Glomerular visceral epithelial cell (primary cell): ENCODE data around the gene CELA2B.
"Not testable (repeated sequence)": the region's sequence is repeated elsewhere in the genome, so short reads cannot be mapped to it uniquely, and the experiment has no call there.

Experiments used
- DNase-seq: peaks from one replicate; pipeline ENCODE4 v3.0.0-alpha.2; 2016; ENCODE audit errors: extremely low spot score

The CELA2B gene

DNA sequence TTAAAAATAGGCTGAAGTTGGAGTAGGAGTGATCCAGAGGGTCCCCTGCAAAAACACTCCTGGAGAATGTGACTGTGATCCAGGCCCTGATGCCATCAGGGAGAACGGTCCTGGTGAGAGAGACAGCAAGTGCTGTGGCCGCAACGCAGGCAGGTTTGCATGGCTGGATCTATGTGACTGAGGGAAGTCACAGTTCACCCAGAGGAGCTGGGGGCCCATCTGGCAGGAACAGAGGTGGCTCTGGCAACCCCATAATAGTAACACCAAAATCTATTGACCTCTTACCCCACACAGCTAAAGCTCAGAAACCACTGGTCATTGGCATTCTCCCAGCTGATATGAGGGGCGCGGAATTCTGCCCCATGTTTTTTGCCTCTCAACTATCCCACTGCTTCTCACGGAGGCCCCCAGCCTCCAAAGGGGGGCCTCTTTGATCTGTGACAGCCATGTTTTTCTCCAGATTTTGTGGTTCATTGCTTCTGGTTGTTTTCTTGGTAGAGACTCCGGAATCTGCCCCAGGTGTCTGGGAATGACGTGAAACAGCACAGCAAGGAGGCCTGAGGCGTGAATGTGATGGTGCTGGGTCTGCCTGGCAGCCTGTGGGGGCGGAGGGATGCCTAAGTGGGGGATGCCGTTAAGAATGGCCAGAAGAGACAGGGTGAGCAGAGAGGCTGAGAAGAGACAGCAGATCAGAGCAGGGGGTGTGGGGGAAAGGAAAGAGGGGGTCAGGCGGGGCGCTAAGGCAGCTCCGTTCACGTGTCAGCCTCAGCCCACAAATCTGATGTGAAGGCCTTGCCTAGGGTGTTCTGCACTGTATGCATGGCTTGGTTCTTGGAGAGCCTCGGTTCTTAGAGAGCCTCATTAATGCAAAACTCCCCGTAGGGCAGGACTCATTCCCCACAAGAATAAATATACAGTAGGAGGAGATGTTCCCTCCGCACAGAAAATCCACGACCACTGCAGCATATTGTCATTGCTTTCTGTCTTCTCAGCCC, 24.6 kb downstream of the CELA2B start:
- no peak for DNase-seq

DNA sequence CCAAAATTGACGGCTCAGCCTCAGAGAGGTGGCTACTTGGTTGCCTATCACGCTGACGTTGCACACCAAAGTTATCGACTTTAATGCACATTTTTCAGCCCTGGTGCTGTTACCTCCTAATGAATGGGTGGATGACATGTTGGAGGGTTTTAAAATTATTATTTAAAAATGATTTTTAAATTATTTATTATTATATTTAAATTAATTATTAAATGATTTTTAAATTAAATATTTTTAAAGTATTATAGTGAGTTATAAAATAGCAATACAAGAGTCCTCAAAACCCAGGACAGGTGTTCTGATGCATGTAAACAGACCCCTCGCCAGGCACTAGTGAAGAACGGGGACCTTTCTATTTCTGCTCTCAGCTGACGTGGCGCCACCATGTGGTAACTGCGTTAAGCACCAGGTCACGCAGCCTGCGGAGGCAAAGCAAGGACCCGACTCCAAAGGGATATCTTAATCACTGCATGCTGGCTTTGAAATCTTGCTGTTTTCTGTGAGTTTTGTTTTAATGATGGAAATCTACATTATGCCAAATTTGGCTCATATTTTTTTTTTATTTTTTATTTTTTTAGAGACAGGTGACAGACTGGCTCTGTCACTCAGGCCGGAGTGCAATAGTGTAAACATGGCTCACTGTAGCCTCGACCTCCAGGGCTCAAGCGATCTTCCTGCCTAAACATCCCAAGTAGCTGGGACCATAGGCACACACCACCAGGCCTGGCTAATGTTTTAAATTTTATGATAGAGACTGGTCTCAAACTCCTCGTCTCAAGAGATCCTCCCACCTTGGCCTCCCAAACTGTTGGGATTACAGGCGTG, 25.5 kb downstream of the CELA2B start:
- DNase-seq, result peak; percentile 34

DNA sequence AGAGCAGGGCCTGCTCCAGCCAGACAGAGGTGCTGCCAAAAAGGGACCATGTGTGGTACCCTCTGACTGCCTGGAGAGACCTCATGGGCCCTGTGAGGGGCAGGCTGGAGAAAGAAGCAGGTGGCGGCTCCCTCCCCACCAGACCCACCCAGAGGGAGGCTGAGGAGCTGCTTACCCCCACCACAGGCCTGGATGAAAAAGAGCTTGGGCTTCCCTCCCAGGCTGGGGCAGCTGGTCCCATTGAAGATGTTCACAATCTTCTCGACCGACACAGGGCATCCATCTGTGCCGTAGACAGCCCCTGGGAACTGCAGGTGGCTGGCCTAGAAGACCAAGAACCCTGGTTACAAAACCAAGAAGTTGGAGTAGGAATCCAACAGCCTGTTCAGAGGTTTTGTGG, 28.5 kb downstream of the CELA2B start:
- DNase-seq, result no peak

DNA sequence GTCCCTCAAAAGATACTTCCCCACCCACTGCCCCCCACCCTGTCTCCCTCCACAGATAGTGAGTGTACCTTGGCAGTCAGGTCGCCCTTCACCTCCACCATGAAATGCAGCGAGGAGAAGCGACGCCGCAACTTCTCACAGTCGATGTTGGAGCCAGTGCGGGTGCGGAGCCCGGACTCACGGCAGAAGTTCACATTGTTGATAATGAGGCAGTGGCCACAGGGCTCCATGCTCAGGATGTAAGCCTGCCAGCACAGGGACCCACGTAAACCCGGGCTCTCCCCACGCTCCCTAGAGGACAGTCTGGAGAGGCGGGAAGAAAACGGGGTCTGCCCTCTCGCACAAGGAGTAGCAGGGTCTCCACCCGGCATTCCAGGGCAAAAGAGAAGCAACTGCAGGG, 30.9 kb downstream of the CELA2B start:
- no peak for DNase-seq

GRCh38 chr1:15507278-15507677, 31.4 kb downstream of the CELA2B start:
- DNase-seq, result no peak

- no peak for DNase-seq
Observed at GRCh38 chr1:15508700-15509487, 33.0 kb downstream of the CELA2B start.

DNA sequence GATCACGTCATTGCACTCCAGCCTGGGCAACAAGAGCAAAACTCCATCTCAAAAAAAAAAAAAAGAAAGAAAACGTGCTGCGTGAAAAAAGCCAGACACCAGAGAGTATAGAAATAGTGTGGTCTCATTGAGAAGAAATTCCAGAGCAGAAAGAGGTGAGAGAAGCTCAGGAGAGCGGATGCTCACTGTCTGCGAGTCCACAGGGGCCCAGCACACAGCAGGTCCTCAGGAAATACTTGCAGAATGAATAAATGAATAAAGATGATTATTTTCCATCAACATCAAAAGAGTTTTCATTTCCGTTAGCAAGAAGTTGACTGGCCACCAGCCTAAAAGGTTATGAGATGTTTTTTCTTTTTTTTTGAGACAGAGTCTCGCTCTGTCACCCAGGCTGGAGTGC, 33.7 kb downstream of the CELA2B start:
- DNase-seq, result no peak

- DNase-seq, result no peak
Observed at GRCh38 chr1:15510611-15511405, 34.9 kb downstream of the CELA2B start.

GRCh38 chr1:15513192-15513591, 37.3 kb downstream of the CELA2B start:
- no peak for DNase-seq

- DNase-seq, result no peak
Observed at GRCh38 chr1:15513919-15514318, 38.0 kb downstream of the CELA2B start.

DNA sequence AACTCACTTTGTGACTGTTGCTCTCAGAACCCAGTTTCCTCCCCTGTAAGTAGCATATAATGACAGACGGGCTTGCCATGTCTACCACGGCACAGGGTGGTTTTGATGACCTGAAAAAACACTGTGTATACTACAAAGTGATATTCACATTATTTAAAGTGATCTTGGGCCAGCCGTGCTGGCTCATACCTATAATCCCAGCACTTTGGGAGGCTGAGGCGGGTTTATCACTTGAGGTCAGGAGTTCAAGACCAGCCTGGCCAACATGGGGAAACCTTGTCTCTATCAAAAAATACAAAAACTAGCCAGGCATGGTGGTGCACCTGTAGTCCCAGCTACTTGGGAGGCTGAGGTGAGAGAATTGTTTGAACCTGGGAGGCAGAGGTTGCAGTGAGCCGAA, 38.7 kb downstream of the CELA2B start:
- DNase-seq, result not testable (repeated sequence)

- no peak for DNase-seq
Observed at GRCh38 chr1:15515022-15515663, 39.2 kb downstream of the CELA2B start.

DNA sequence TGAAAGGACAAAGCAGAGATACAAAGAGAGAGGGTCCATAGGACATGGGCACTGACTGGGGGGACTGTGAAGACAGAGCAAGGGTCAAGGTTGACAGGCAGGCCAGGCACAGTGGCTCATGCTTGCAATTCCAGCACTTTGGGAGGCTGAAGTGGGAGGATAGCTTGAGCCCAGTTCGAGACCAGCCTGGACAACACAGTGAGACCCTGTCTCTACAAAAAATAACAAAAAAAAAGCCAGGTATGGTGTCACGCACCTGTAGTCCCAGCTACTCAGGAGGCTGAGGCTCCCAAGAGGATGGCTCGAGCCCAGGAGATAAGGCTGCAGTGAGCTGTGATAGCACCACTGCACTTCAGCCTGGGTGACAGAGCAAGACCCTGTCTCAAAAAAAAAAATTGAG, 43.7 kb downstream of the CELA2B start:
- DNase-seq, result no peak

DNA sequence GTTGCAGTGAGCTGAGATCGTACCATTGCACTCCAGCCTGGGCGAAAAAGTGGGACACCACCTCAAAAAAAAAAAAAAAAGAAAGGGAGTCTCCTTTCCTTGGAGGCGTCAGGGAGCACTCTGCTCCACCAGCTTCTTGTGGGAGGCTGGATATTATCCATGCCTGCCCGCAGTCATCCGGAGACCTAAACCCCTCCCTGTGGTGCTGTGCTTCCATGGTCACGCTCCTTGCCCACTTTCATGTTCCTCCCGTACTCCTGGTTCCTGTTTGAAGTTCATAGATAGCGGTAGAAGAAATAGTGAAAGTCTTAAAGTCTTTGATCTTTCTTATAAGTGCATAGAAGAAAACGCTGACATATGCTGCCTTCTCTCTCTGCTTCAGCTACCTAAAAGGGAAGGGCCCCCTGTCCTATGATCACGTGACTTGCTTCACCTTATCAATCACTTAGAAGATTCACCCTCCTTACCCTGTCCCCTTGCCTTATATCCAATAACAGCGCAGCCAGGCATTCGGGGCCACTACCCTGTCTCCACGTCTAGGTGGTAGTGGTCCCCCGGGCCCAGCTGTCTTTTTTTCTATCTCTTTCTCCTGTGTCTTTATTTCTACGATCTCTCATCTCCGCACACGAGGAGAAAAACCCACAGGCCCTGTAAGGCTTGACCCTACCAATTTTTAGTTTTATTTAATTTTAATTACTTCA, 45.5 kb downstream of the CELA2B start:
- DNase-seq, result not testable (repeated sequence)

DNA sequence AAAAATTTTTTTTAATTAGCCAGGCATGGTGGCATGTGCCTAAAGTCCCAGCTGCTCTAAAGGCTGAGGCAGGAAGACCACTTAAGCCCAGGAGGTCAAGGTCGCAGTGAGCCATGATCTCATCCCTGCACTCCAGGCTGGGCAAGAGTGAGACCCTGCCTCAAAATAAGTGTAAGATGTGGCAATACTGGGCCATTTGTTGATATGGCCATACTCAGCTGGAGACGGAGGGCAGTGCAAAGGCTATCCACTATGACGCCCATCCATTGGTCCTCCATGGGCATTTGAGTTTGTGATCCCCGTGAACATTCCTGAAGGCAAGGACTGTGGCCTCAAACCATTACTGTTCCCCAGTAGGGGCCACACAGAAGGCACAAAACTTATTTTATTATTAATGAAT, 46.6 kb downstream of the CELA2B start:
- no peak for DNase-seq

DNA sequence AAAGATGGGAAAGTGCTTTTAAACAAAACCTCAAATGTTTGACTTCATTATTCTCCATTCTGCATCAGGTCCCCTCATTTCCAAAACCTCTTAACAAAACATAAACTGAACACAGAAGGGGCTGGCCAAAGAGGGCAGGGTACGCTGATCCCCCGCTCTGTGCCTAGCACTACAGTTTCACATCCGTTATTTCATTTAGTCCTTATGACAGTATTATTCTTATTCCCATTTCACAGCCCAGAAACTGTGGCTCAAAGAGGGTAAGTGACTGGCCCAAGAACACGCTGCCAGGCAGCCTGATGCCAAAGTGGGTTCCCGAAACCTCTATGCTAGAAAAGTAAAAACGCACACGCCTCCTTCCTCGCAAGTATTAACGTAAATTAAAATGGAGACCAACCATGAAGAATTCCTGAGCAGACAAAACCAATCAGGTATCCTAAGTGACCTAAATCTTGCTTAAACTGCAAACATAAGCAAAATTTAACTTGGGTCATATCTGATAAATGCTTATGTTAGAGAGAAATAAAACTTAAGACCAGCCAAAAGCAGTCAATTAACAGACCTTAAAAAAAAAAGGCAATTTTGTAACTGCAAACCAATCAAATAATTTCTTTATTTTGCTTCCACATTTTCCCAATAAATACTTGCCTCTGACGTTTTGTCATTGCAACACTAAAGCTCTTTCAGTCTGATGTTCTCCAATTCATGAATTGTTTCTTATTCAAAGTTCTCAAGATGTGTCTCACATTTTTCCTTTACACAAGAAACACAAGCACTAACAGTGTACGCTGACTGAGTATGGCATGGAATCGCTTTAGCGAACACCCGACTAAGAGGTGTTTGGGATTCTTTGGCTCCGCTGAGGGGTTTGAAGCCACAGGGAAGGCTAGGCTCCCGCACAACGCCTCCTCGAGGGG, 47.5 kb downstream of the CELA2B start:
- no peak for DNase-seq

- DNase-seq, result no peak
Observed at GRCh38 chr1:15524021-15524282, 48.0 kb downstream of the CELA2B start, which contains the start of gene CASP9. Gene CASP9 (minus strand): TSS chr1:15524215. CDS start chr1:15524200, 15 bp downstream.

DNA sequence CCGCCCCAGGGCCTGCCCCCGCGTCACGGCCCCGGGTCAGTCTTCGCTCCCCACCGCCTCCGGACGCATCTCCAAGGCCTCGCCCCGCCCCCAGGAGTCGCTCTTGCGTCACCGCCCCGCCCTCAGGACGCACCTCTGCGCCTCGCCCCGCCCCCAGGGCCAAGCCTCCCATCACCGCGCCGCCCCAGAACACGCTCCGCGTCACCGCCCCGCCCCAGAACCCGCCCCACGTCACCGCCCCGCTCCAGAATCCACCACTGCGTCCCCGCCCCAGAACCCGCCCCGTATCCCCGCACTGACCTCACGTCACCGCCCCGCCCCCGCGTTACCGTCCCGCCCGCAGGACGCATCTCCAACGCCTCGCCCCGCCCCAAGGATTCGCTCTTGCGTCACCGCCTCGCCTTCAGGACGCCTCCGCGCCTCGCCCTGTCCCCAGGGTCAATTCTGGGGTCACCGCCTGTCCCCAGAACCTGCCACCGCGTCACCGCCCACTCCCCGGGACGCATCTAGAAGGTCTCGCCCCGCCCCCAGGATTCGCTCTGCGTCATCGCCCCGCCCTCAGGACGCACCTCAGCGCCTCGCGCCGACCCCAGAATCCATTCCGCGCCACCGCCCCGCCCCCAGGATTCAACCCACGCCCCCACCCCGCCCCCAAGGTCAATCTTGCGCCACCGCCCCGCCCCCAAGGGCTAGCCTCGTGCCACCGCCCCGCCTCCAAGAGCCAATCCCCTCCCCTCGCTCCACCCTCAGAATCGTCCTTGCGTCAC, 48.6 kb downstream of the CELA2B start:
- peak; percentile 99 for DNase-seq
